ENCODE results near the gene PCDH1.

Gene PCDH1

DNA sequence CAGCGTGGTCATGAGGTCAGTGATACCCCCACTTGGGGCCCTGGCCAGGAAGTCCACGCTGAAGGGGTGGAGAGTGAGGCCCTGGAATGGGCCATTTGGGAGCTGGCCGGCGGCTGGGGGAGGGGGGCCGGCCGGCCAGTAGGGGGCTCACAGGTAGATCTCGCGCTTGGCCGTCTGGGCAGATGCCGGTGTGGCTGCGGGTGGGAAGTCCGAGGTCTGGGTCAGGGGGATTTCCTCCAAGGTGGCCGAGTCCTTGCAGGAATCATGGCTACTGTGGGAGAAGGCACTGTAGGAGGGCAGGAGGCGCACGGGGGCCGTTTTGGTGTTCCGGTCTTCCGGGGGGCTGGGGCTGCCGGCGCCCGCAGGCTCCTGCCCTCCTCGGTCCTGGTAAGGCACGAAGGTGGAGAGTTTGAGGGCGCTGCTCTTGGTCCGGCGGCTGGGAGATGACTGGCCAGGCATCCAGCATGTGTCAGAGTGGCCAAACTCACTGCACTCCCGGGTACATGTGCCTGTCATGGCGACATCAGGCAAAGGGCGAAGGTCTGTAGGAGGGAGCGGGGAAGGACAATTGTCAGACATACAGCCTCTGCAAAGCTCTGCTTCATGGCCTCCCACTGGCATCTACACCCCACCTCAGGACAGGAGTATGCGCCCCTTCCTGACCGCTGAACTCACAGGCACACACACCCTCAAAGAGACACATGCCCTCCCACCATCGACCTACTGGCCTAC, 24.1 kb downstream of the PCDH1 start:
- DNase-seq (ENCODE audit: low spot score), result no peak

DNA sequence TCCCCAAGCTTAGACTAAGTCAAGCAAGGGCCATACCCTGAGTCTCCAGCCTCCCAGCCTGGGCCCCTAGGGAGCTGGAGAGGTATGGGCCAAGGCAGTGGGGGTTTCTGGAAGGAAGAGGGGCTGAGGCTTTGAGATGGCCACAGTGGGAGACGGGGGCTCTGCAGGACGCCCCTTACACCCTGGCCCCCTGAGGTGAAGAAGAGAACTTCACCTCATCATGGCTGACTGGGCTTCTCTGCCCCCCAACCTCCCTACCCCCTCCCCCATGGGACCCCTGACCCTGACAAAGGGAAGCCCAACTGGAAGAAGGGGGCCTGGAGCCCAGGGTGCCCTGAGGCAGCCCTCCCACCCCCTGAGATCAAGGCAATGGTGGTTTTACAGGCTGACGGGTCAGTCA, 25.8 kb downstream of the PCDH1 start:
- no peak for DNase-seq (ENCODE audit: low spot score)

DNA sequence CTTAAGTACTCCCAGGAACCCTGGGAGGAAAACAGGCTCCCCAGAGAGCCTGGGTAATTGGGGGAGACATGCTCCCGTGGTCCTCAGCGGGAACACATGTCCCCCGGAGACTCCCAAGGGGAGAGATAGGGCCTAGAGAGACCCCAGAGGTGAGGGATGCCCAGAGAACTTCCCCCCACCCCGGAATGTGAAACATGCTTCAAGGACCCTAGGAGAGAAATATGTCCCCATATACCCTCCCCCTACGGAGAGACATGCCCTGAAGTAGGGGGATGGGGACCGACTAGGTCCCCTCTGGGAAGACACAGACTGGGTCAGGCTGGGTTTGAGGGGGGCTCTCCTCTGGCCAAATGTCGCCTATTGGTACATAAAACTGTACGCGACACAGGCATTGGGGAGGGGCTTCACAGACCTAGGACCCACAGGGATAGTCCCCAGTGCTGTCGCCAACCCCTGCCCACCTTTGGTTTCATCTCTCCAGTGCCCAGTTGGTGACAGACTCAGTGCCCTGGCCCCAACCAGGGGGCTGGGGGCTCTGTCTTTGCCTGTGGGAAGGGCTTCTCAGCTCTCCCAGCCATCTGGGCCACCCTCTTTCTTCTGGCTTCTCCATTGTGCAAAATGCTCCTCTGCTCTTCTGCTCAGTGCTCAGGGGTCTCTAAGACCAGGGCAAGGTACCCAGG, 26.9 kb downstream of the PCDH1 start:
- DNase-seq (ENCODE audit: low spot score), result no peak

DNA sequence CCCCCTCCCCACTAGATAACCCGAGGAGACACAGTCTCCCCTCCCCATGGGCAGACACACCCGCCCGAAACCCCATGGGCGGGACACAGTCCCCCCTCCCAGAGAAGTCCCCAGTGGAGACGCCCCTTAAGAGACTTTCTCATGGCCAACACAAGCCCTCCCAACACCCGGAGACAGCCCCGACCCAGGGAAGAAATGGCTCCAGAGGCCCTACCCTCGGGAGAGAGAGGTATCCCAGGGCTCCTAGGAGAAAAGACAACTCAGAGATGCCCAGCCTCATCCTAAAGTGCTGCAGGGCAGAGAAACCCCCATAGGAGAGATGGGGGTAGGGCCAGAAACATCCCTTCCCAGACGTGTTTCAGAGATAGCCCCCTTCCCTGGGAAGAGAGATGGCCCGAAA, 27.4 kb downstream of the PCDH1 start:
- no peak for DNase-seq (ENCODE audit: low spot score)

DNA sequence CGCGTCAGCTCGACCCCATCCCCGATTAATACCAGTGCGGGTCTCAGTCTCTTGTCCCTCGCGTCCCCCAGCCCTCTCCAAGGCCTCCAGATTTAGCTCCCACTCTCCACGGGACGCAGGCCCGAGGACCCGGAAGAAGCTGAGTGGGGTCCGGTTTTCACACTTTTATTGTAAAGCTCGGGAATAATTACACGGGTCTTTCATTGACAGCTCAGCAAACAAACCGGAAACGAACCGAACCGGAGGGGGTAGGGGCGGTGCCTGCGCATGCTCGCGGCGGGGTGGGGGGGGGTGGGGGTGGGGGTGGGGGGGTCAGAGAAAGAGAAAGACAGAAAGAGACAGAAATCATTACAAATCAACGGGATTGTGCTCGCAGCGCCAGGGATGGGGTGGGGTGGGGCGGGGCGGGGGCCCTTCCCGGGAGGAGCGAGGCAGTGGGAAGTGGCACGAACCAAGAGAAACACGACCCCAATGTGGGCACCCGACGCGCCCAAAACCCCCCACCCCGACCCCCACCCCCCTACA, 27.9 kb downstream of the PCDH1 start:
- no peak for DNase-seq (ENCODE audit: low spot score)

DNA sequence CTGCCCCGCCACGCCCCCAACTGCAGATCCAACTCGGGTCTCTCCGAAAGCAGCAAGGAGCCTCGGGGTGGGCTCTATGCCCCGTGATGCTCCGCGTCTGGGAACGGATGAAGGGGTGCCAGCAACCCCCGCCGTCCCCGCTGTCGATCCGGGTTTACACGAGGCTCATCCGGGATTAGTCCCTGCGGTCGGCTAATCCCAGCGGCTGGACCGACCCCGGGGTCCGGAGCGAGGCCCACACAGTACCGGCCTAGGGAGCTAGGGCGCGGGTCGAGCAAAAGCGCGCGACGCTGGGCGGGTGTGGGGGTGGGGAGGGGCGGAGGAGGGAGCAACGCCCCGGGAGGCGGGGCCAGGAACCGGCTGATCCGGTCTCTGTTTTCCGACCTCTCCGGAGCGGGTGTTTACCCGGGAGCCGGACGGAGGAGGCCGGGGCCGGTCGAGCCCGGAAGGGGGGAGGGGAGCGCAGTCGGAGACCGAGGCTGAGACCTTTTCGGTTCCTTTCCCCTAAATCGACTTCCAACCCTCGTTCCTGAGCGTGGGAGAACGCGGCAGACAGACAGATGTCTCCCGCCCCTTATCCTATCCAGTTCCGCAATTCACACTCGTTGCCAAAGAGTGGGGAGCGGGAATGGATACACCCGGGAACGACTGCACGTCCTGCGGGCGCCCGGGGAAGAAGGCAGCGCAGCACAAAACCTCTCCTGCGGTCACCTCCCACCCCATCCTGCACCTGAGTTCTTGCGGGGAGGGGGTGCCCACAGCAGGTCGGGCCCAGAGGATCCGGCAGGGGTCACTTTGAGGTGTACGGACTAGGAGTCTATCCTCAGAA, 28.6 kb downstream of the PCDH1 start:
- peak; percentile 66 for DNase-seq (ENCODE audit: low spot score)

DNA sequence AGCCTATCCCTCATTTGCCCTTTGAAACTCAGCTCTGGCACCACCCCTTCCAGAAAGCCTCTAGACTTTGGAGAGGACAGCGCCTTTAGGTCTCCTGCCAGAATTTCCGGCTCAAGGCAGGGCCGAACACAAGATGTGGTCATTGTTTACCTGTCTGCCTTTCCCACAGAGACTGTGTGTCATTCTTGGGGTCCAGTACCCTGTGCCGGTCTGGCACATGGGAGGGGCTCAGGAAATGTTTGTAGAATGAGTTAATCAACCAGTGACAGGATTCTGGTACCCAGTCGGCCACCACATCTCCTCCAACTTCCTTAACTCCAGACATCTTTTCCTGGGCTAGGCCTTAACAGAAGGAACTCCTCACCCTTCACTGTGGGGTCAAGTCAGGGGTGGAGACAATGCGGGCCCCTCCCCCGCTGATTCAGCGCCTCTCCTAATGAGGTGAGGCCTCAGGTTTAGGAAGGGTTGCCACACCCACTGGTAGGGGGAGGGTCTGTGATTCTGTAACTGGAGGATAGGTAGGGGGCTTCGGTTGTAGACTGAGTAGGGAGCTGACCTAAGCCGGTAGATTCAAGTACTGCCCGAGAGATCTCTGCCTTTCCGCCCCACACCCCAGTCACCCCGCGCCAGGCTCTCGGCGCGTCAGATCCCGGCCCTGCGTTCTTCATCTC, 29.3 kb downstream of the PCDH1 start:
- no peak for DNase-seq (ENCODE audit: low spot score)

DNA sequence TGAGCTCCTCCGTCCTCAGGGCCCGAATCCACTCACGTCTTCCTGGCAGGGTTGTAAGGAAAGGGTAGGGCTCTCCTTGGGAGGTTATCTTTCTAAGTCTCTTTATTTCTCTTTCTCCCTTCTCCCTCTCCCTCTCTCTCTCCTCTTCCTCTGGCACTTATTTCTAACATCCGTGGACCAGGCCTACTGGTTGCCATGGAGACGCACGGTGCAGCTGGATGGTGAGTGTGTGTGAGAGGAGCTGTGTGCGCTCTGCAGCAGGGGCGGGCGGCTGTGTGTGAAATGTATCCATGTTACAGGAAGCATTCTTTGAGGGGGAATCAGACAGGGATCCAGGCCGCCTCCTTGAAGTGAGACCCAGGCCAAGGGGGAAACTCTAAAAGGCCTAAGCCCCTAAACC, 32.2 kb downstream of the PCDH1 start:
- peak; percentile 27 for DNase-seq (ENCODE audit: low spot score)

DNA sequence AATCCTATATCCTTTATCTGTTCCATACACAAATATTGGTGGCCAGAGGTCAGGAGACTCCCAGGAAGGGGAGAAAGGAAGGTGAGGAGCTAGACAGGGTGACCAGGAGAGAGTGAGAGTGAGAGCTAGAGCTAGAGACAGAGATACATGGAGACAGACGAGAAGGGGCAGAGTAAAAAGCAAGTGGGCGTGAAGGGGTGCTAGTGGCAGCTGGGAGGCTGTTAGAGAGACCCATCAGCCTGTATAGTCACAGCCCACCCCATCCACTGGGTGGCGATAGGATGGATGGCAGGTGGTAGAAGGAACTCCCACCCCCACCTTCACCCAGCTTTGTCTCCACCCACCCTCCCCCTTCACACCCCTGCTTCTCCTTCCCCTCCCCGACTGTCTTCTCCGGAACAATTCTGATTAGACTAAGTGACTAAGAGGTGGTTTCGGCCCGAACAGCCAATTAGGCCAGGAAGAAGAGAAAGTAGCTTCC, 32.8 kb downstream of the PCDH1 start:
- peak; percentile 67 for DNase-seq (ENCODE audit: low spot score)

DNA sequence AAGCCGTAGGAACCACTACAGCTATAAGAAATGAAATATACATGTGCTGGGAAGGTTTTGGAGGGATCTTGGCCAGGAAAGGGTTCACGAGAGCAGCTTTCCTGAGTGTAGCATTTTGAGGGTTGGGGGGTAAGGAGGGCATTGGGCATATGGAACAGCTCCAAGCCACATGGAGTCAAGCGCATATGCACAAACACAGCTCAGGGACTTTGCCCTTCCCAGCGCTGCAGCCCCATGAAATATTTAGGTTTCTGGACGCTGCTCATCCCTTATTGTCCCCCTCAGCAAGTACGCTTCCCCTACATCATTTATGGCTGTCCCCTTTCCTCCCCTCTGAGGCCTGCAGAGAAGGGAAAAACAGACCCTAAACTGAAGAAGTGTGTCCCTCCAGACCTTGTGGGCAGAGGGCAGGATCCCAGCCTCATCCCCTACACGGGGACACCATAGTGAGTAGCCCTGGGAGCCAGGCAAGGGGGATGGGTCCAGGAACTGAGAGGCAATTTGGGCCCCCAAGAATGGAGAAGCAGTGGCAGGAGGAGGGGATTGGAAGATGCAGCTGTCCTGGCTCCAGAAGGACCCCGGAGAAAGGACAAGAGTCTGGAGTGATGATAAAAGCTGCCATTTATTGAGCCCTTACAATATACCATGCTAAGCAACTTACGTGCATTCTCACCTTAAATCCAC, 33.7 kb downstream of the PCDH1 start:
- DNase-seq (ENCODE audit: low spot score), result no peak

DNA sequence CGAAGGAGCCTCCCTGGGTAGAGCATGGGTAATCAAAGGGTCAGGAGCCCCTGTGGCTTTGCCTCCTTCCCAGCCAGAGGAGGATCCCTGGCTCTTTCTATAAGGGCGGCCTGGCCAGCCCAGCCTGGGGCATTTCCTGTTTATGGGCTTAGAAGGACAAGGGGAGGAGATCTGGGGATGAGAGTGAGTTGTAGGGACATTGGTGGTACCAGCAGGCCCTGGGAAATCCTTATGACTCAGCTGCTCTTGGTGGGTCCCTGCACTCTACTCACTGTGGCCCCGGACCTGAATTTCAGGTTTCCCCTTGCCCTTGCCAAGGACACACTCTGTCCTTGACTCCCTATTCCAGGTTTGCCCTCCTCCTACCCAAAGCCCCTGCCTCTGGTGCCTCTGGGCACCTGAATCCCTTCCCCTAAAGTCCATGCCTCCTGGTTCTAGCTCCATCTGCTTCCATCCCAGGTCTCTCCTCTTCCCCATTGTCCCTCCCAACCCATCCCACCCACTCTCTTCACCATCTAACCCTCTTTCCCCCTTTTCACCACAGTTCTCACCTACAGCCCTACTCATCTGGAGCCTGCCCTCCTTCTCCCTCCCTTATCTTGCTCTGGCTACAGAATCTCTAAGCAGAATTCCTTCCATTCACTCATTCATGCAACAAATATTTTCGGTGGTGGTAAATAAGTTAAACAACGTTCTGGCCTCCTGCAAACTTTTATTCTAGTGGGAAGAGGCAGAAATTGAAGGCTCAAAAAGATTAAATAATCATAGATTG, 34.9 kb downstream of the PCDH1 start:
- DNase-seq (ENCODE audit: low spot score), result no peak

DNA sequence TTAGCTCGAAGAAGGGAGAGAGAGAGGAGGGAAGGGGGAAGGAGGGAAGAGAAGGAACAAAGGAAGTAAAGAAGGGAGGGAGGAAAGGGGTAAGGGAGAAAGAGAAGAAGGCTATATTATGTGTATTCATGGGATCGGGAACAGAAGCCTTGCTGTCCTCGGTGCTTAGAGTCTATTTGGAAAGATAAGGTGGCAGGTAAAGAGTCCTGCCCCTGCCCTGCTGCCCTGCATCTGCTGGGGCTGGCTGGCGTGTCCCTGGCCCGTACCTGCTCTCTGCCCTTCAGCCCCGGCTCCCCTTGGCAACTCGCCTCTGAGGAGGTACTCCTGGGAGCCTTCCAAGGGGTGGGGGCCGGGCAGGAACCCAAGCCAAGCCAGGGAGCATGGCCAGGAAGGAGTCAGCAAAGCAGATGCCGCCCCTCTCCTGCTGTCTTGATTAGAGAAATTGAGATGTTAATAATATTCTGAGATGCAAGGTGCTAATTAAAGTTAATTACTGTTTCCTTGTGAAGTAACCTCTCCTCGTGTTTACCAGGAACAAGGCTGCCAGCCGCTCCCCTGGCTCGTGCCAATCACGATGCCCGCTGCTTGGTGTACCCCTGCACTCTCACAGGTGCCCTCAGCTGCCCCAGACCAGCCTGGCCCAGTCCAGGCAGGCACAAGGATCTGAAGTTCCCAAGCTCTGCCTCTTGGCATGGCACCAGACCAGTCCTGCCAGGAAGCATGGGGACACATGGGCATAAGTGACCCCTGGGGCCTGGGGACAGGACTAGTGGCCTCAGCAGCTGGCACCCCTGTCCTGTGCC, 36.6 kb downstream of the PCDH1 start:
- DNase-seq (ENCODE audit: low spot score), result no peak

DNA sequence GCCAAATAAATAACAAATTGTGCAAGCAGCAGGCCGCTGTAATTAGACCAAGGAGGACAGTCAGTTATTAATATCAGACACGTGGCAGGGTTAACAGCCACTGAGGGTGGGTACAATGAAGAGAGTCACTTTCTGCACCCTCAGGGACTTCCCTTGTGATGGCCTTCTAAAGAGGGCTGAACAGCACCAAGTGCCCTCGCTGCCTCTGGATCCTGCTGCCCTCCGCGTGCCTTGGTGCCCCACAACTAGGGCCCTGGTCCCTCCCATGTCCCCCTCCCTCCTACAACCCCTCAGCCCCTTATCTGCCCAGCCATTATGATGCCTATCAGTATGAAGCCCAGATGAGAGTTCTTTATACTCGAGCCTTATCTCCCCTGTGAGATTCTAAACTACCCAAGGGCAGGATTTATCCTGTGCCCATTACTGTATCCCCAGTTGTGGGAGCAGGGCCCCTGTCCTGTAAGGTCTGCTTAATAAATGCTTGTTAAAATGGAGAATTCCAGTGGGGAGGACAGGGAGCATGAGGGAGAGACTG, 37.3 kb downstream of the PCDH1 start:
- DNase-seq (ENCODE audit: low spot score), result no peak

DNA sequence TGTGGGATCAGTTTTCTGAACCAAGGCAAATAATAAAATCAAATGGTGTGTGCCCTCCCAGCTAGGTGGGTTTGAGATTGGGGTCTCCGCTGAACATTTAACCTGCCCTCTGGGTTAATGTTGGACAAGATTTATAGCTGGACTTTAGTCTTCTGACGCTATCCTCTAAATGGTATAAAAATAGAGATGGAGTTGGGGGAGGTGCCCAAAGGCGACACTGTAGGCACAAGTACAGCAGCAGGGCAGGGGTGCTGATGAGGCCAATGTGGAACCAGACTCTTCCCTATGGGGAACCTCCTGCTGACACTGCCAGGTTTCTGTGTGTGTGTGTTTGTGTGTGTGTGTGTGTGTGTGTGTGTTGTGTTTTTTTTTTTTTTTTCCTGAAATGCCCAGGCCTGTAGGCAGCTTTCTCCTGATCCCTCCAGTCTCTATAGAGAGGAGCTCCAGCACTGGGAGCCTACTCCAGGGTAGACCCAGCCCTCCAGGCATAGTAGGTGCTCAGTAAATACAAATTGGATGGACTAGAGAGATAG, 37.9 kb downstream of the PCDH1 start:
- DNase-seq (ENCODE audit: low spot score), result no peak

DNA sequence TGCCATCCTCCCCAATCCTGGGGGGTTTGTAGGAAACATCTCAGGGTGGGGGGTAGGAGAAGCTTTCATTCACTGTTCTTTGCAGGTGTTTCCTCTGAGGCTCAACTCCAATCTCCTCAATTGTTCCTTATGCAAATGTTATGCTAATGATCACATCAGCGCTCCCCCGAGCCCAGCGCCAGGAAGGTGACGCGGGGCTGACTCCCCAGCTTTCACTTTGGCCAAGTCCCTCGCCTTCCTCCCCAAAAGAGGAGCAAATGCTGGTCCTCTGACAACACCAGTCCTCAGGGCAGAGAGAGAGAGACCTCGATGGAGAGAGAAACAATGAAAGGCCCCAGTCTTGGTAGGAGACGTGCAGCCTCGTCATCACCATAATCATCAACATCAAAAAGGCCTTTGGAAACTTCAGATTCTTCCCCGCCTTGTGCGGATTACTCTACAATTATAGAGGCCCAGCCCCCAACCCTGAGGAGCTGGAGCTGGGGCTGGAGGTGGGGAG, 39.1 kb downstream of the PCDH1 start:
- DNase-seq (ENCODE audit: low spot score), result peak; percentile 43

DNA sequence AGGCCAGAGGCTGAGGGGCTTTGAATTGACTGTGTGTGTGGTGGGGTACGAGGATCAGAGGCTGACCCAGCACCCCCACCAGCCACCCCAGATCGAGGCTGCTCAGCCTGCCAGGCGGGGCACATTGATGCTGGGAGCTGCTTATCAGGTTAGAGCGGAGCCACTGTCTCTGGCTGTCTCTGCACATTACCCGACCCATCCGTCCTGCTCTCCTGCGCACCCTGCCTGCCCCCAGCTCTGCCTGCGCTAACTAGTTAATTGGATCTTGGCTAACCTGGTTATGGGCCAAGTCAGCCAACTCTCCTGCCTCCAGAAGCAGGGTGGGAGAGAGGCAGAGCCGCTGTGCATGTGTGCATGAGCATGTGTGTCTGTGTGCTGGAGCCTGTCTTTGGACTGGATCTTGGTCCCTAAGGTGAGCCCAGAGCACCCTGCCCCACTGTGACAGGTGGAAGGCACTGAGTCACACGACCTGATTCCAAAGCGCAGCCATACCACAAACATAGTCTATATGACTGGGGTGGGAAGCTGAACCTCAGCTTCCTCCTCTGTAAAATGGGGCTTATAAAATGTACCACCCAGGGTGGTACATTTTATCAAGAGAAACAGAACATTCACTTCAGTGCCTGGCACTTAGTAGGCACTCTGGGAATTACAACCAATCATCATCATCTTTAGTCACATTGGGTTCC, 39.7 kb downstream of the PCDH1 start:
- no peak for DNase-seq (ENCODE audit: low spot score)

DNA sequence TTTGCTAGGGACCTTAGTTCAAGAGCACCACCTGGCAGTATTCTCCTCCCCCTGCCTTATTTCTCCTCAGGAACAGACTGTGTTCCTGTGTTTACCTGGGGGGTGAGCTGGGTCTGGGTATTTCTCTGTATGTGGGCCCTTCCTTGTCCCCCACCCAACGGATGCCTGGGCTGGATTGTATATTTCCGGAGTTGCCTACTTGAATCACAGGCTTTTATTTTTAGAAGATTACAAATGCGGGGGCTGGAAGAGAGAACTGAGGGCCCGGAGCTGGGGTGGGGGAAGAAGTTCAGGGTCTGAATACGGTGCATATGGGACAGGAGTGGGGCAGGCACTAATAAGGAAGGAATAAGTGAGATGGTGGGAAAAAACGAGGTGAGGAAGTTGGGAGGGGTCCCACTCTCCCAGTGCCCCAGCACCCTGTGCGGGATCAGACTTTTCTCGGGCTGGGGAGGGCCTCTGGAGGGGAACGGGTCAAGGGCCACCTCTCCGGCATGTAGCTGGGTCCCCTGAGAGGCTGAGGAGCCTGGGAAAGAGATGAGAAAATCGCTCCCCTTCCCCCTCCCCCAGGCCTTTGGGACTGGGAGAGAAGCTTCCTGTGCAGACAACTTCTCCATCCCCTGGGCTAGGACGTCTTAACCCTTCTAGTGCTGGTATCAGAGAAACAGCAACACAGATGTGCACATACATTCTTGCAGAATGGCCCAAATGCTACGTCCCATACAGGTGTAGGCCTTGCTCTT, 42.1 kb downstream of the PCDH1 start:
- no peak for DNase-seq (ENCODE audit: low spot score)

DNA sequence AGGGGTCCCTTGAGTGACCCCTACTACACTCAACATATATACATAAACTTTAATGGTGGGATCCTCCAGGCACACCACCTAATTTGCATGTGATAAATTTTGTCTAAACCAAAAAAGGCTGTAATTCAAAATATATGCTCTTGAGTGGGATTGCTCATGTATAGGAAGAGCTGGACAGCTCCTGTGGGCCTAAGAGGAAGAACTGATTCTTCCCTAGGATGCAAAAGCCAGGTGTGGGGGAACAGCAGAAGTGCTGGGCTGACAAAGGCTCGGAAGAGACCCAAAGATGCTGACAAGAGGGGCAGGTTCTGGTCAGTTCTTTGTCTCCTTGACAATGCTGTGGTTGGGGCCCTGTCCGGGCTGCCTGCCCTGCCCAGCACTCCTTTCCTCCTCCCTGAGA, 43.9 kb downstream of the PCDH1 start:
- no peak for DNase-seq (ENCODE audit: low spot score)
